Measurements from ENCODE around the gene PANX2.
A peak's percentile ranks its signal among the peaks of the same experiment; 100 is the strongest.

PANX2 gene

DNA sequence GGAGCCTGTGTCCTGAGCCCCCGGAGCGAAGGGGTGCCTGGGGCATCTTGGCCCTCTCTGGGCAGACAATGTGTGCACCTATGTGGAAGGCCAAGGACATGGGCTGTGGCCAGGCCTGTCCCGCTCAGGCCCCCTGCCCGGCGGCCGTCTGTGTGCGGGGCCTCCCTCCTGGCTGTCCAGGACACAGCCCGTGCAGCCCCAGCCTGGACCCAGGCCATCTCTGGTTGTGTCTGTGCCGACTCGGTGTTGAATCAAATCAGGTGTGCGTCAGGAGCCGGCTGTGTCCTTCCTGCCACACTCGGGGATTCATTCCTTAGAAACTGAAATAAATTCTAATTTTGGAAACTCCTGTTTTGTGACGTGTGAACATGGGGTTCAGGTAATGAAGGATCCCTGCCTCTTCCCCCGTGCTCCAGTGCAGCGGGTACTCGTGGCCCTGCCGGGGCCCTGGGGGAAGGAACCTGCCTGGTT is 28.8 kb downstream of the PANX2 start:
- Histone ChIP-seq H3K23ac (ENCODE audit: low read length) (no peak overlapping the region), H2BK15ac (replicated peaks; ENCODE audit: low read depth) (no peak overlapping the region), H3K18ac (ENCODE audit: low read length) (no peak overlapping the region), H3K79me1 (ENCODE audit: low read length) (peaks cover 12% of the 10 kb centered on the region), H2BK5ac (ENCODE audit: low read length) (no peak overlapping the region), H3K36me3 (ENCODE audit: control insufficient read depth, insufficient read depth, low read length) (peaks cover 4% of the 10 kb centered on the region), H2BK120ac (ENCODE audit: low read depth, low read length) (no peak overlapping the region), H3K27me3 (ENCODE audit: insufficient read depth, low read length, poor library complexity) (no peaks in the 10 kb centered on the region), H3K4me1 (ENCODE audit: control insufficient read depth, low read depth, low read length) (peaks cover 3% of the 10 kb centered on the region), H2AK5ac (ENCODE audit: low read length) (no peak overlapping the region), H3K27ac (ENCODE audit: low read depth, low read length) (no peak overlapping the region), H4K8ac (ENCODE audit: low read depth, low read length) (no peak overlapping the region), H3K9ac (ENCODE audit: low read length) (peak overlapping the region; percentile 3), H3K56ac (ENCODE audit: low read length) (peak overlapping the region; percentile 50), H4K5ac (ENCODE audit: low read length) (no peak overlapping the region), H3K4me2 (ENCODE audit: low read length) (peak overlapping the region; percentile 5), H3K4me3 (ENCODE audit: low read length) (no peak overlapping the region), H3K79me2 (ENCODE audit: control insufficient read depth, insufficient read depth, low read length) (peaks cover 7% of the 10 kb centered on the region), H3K4ac (ENCODE audit: low read depth, low read length) (no peak overlapping the region)
- no peak for DNase-seq
- WGBS (ENCODE audit: extremely low coverage, insufficient coverage, low lambda C conversion rate) = no CpG with 5 or more reads among the region's 18 CpGs

DNA sequence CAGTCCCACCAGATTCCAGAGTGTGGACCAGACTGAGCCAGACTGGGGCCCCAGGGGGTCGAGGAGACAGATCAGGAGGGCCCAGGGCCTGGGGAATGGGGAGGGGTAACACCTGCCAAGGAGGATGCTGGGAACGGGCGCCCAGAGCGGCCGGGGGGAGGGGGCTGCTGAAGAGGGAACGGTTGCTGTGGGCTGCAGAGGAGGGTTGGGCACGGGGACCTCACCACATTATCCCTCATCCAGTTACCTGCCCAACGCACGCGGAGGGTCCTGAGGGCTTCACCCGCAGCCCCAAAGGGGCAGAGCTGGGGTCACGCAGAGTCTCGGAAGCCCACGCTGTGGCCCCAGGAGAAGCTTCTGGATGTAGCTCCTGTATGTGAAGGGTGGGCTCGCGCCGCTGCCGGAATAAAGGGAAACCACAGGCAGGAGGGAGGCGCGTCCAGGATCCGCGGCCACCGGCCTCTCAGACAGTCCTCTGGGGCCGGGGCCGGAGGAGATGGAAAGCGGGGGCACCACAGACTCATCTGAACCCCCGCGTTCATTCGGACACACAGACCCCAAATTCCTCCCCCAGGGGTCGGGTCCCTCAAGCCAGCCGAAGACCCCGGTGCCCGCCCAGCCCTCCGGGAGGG is 29.4 kb downstream of the PANX2 start:
- Histone ChIP-seq H3K4me1 (ENCODE audit: control insufficient read depth, low read depth, low read length) (peaks cover 3% of the 10 kb centered on the region), H3K36me3 (ENCODE audit: control insufficient read depth, insufficient read depth, low read length) (peaks cover 2% of the 10 kb centered on the region), H2BK5ac (ENCODE audit: low read length) (no peak overlapping the region), H3K27me3 (ENCODE audit: insufficient read depth, low read length, poor library complexity) (no peaks in the 10 kb centered on the region), H4K5ac (ENCODE audit: low read length) (no peak overlapping the region), H3K9ac (ENCODE audit: low read length) (peak overlapping the region; percentile 83), H3K4me2 (ENCODE audit: low read length) (peak overlapping the region; percentile 67), H2BK120ac (ENCODE audit: low read depth, low read length) (no peak overlapping the region), H2AK5ac (ENCODE audit: low read length) (no peak overlapping the region), H3K4me3 (ENCODE audit: low read length) (peak overlapping the region; percentile 53), H3K56ac (ENCODE audit: low read length) (peak overlapping the region; percentile 89), H3K79me1 (ENCODE audit: low read length) (peaks cover 12% of the 10 kb centered on the region), H3K23ac (ENCODE audit: low read length) (no peak overlapping the region), H3K4ac (ENCODE audit: low read depth, low read length) (peak overlapping the region; percentile 39), H3K18ac (ENCODE audit: low read length) (peak overlapping the region; percentile 65), H4K8ac (ENCODE audit: low read depth, low read length) (peak overlapping the region; percentile 89), H3K79me2 (ENCODE audit: control insufficient read depth, insufficient read depth, low read length) (peaks cover 7% of the 10 kb centered on the region), H3K27ac (ENCODE audit: low read depth, low read length) (no peak overlapping the region), H2BK15ac (replicated peaks; ENCODE audit: low read depth) (no peak overlapping the region)
- DNase-seq = peak; percentile 77
- WGBS (ENCODE audit: extremely low coverage, insufficient coverage, low lambda C conversion rate) = no CpG with 5 or more reads among the region's 34 CpGs

- Histone ChIP-seq H2AK5ac (ENCODE audit: low read length) (no peak within 1 kb of the TSS), H3K9ac (ENCODE audit: low read length) (peak within 1 kb of the TSS; percentile 83), H3K4me1 (ENCODE audit: control insufficient read depth, low read depth, low read length) (peaks cover 3% of the 10 kb centered on the region), H3K56ac (ENCODE audit: low read length) (peak within 1 kb of the TSS; percentile 92), H2BK15ac (replicated peaks; ENCODE audit: low read depth) (no peak within 1 kb of the TSS), H3K27me3 (ENCODE audit: insufficient read depth, low read length, poor library complexity) (no peaks in the 10 kb centered on the region), H3K27ac (ENCODE audit: low read depth, low read length) (no peak within 1 kb of the TSS), H3K4me3 (ENCODE audit: low read length) (peak within 1 kb of the TSS; percentile 78), H3K4me2 (ENCODE audit: low read length) (peak within 1 kb of the TSS; percentile 84), H3K18ac (ENCODE audit: low read length) (peak within 1 kb of the TSS; percentile 65), H3K79me2 (ENCODE audit: control insufficient read depth, insufficient read depth, low read length) (peaks cover 7% of the 10 kb centered on the region), H2BK5ac (ENCODE audit: low read length) (no peak within 1 kb of the TSS), H4K5ac (ENCODE audit: low read length) (no peak within 1 kb of the TSS), H3K4ac (ENCODE audit: low read depth, low read length) (peak within 1 kb of the TSS; percentile 39), H3K36me3 (ENCODE audit: control insufficient read depth, insufficient read depth, low read length) (peaks cover 2% of the 10 kb centered on the region), H3K79me1 (ENCODE audit: low read length) (peaks cover 12% of the 10 kb centered on the region), H3K23ac (ENCODE audit: low read length) (peak within 1 kb of the TSS; percentile 15), H2BK120ac (ENCODE audit: low read depth, low read length) (no peak within 1 kb of the TSS), H4K8ac (ENCODE audit: low read depth, low read length) (peak within 1 kb of the TSS; percentile 89)
- no CpG with 5 or more reads among the region's 105 CpGs for WGBS (ENCODE audit: extremely low coverage, insufficient coverage, low lambda C conversion rate)
- peak; percentile 86 for DNase-seq
These were observed 30.1 kb downstream of the PANX2 start, which contains the start of gene SELENOO for GRCh38 chr22:50200461-50201190. Gene SELENOO (plus strand): TSS chr22:50201011. CDS start chr22:50201037, 26 bp downstream.

DNA sequence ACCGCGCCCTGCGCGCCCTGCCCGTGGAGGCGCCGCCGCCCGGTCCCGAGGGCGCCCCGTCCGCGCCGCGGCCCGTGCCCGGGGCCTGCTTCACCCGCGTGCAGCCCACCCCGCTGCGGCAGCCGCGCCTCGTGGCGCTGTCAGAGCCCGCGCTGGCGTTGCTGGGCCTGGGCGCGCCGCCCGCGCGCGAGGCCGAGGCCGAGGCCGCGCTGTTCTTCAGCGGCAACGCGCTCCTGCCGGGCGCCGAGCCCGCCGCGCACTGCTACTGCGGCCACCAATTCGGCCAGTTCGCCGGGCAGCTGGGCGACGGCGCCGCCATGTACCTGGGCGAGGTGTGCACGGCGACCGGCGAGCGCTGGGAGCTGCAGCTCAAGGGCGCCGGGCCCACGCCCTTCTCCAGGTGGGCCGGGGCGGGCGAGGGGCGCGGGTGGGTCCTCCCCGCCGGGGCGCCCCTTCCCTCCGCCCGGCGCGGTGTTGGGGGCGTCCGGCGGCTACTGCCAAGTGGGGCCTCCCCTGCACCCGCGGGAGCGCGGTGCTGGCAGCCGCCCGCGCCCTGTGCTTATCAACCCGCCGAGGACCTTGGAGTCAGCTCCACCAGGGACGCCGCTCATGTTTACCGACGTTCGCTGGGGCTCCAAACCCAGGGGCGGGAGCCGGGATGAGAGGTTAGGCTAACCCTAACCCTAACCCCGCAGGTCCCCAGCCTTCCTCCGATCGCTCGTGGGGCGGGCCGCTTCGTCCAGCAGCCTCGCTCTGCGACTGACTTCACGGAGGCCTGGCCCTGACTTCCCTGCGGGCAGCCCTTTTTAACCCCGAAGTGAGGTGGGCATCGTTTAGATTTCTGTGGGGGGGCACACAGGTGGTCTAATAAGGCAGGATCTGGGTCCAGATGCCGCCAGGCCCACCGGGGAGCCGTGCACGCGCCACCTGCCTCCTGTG is 30.9 kb downstream of the PANX2 start:
- no peak overlapping the region for H4K5ac ChIP-seq (ENCODE audit: low read length)
- H3K27ac ChIP-seq (ENCODE audit: low read depth, low read length) = no peak overlapping the region
- H3K4me1 ChIP-seq (ENCODE audit: control insufficient read depth, low read depth, low read length) = peaks cover 3% of the 10 kb centered on the region
- H3K4me2 ChIP-seq (ENCODE audit: low read length) = peak overlapping the region; percentile 84
- no peak overlapping the region for H4K8ac ChIP-seq (ENCODE audit: low read depth, low read length)
- H3K56ac ChIP-seq (ENCODE audit: low read length) = peak overlapping the region; percentile 92
- no peak overlapping the region for H2BK120ac ChIP-seq (ENCODE audit: low read depth, low read length)
- peak overlapping the region; percentile 81 for H3K9ac ChIP-seq (ENCODE audit: low read length)
- H2BK5ac ChIP-seq (ENCODE audit: low read length) = no peak overlapping the region
- DNase-seq = no peak
- H2AK5ac ChIP-seq (ENCODE audit: low read length) = no peak overlapping the region
- peak overlapping the region; percentile 37 for H3K4ac ChIP-seq (ENCODE audit: low read depth, low read length)
- H3K27me3 ChIP-seq (ENCODE audit: insufficient read depth, low read length, poor library complexity) = no peaks in the 10 kb centered on the region
- H3K79me2 ChIP-seq (ENCODE audit: control insufficient read depth, insufficient read depth, low read length) = peaks cover 7% of the 10 kb centered on the region
- H3K23ac ChIP-seq (ENCODE audit: low read length) = peak overlapping the region; percentile 15
- WGBS (ENCODE audit: extremely low coverage, insufficient coverage, low lambda C conversion rate) = no CpG with 5 or more reads among the region's 115 CpGs
- H3K36me3 ChIP-seq (ENCODE audit: control insufficient read depth, insufficient read depth, low read length) = peaks cover 2% of the 10 kb centered on the region
- peak overlapping the region; percentile 57 for H3K18ac ChIP-seq (ENCODE audit: low read length)
- H3K4me3 ChIP-seq (ENCODE audit: low read length) = peak overlapping the region; percentile 78
- peaks cover 12% of the 10 kb centered on the region for H3K79me1 ChIP-seq (ENCODE audit: low read length)
- H2BK15ac ChIP-seq (replicated peaks; ENCODE audit: low read depth) = no peak overlapping the region

DNA sequence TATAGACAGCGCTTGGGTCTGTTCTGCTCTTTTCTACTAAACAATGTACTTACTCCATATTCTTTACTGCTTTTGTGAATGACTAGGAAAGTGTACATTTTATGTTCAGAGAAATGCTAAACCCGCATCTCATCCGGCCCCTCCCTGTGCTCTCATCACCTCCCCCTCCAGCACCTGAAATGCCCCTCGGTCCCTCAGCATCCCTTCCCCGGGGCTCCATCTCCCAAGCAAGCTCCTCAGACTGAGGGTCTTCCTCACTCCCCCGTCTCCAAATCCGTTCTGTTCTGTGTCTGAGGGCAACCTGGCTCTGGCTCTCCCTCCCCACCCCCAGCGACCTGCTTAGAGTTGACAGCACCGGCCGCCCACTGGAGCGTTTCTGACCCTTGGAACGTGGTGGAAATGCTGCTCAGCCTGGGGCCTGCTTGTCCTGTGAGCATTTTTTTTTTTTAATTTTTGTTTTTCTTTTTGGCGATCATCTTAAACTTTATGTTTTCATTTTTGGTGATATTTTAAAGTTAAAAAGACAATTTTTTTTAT is 31.7 kb downstream of the PANX2 start:
- Histone ChIP-seq H3K4ac (ENCODE audit: low read depth, low read length) (no peak overlapping the region), H3K9ac (ENCODE audit: low read length) (peak overlapping the region; percentile 81), H3K27ac (ENCODE audit: low read depth, low read length) (no peak overlapping the region), H3K56ac (ENCODE audit: low read length) (peak overlapping the region; percentile 92), H3K4me1 (ENCODE audit: control insufficient read depth, low read depth, low read length) (peaks cover 3% of the 10 kb centered on the region), H4K5ac (ENCODE audit: low read length) (no peak overlapping the region), H2AK5ac (ENCODE audit: low read length) (no peak overlapping the region), H3K27me3 (ENCODE audit: insufficient read depth, low read length, poor library complexity) (no peaks in the 10 kb centered on the region), H2BK15ac (replicated peaks; ENCODE audit: low read depth) (no peak overlapping the region), H3K4me3 (ENCODE audit: low read length) (no peak overlapping the region), H3K4me2 (ENCODE audit: low read length) (peak overlapping the region; percentile 84), H3K79me1 (ENCODE audit: low read length) (peaks cover 12% of the 10 kb centered on the region), H2BK5ac (ENCODE audit: low read length) (no peak overlapping the region), H3K18ac (ENCODE audit: low read length) (no peak overlapping the region), H3K36me3 (ENCODE audit: control insufficient read depth, insufficient read depth, low read length) (peaks cover 2% of the 10 kb centered on the region), H3K23ac (ENCODE audit: low read length) (no peak overlapping the region), H3K79me2 (ENCODE audit: control insufficient read depth, insufficient read depth, low read length) (peaks cover 7% of the 10 kb centered on the region), H4K8ac (ENCODE audit: low read depth, low read length) (no peak overlapping the region), H2BK120ac (ENCODE audit: low read depth, low read length) (no peak overlapping the region)
- WGBS (ENCODE audit: extremely low coverage, insufficient coverage, low lambda C conversion rate) = no CpG with 5 or more reads among the region's 13 CpGs
- DNase-seq = no peak
